Measurements from ENCODE around the gene STARD8. TPM values are rescaled to one million over a fixed set of nuclear protein-coding genes. Genes with fewer than 3 reads are reported as not detected.

STARD8 gene
- total RNA-seq, 4 donors from 2014 or later = 14.2 to 40.2 (median 24.2) TPM

DNA sequence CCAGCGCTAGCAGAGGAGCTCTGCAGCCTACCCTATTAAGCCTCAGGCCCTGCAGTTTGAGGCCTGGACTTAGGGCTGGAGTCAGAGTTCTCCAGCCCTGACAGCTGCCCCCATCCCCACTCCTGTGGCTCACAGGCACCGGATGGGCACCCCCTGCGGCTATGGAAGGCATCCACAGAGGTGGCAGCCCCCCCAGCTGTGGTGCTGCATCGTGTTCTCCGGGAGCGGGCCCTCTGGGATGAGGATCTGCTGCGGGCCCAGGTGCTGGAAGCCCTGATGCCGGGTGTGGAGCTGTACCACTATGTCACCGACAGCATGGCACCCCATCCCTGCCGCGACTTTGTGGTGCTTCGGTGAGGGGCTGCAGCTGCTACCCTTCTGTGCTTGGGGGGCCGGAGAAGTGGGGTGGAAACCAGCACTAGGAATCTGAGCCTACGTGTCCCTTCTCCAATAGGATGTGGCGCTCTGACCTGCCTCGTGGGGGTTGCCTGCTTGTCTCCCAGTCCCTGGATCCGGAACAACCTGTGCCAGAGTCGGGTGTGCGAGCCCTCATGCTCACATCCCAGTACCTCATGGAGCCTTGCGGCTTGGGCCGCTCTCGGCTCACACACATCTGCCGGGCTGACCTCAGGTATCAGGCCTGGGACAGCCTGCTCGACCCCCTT lies 76.2 kb downstream of the STARD8 start:
- no peak for DNase-seq (ENCODE audit: low spot score)
- ATAC-seq (ENCODE audit: low FRiP score) = no peak
- TF ChIP-seq, protein P1, sequence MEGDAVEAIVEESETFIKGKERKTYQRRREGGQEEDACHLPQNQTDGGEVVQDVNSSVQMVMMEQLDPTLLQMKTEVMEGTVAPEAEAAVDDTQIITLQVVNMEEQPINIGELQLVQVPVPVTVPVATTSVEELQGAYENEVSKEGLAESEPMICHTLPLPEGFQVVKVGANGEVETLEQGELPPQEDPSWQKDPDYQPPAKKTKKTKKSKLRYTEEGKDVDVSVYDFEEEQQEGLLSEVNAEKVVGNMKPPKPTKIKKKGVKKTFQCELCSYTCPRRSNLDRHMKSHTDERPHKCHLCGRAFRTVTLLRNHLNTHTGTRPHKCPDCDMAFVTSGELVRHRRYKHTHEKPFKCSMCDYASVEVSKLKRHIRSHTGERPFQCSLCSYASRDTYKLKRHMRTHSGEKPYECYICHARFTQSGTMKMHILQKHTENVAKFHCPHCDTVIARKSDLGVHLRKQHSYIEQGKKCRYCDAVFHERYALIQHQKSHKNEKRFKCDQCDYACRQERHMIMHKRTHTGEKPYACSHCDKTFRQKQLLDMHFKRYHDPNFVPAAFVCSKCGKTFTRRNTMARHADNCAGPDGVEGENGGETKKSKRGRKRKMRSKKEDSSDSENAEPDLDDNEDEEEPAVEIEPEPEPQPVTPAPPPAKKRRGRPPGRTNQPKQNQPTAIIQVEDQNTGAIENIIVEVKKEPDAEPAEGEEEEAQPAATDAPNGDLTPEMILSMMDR (IDR thresholded peaks at IDR 0.05) = no peak

DNA sequence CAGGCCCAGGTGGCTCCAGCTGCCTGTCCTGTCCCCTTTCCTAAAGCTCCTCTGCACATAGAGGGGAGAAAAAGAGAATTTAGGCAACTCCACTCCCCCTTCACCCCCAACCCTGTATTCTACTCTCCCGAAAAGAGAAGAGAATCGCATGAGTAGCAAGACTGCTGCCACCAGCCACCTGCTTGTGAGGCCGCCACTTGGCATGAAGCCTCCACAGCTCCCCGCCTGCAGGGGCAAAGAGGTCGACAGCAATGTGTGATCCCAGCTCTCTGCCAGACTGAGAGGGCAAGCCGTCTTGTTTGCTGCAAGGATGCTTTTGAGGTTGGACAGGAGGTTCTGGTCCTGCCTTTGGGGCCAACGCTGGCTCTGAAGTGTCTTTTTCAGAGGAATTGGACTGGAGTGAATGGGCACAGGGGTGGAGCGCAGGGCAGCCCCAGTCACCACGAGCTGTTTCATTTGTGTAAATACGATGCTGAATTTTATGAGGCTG lies 77.1 kb downstream of the STARD8 start:
- DNase-seq (ENCODE audit: low spot score) = no peak
- TF ChIP-seq, protein P1 (IDR thresholded peaks at IDR 0.05) = no peak
- no peak for ATAC-seq (ENCODE audit: low FRiP score)

DNA sequence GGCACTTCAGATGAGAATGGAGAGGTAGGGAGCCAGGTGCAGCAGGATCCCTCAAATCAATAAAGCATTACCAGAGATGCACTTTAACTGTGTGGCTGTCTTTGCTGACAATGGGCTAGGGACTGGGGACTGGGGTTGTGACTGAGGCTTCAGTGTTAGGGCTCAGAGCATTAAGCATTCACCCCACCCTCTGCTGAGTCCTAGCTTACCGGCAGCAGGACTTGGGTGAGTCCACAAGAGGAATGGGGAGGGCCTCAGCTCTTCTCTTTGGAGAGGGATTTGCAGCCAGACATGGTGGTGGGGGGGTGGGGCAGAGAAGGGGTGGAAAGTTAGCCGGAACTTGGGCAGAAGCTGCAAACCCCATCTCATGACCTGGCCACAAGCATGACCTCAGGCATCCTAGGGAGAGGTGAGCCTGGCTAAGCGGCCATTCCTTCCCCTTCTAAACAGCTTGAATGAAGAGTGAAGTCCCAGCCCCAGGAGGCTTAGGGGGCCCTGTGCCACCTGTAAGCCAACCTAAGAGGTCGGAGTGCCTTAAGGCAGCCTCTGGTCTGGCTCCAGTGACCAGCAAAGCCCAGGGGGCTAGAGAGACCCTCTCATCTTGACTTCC lies 78.4 kb downstream of the STARD8 start:
- ATAC-seq (ENCODE audit: low FRiP score) = no peak
- TF ChIP-seq, protein P1 (IDR thresholded peaks at IDR 0.05) = no peak
- DNase-seq (ENCODE audit: low spot score) = no peak

DNA sequence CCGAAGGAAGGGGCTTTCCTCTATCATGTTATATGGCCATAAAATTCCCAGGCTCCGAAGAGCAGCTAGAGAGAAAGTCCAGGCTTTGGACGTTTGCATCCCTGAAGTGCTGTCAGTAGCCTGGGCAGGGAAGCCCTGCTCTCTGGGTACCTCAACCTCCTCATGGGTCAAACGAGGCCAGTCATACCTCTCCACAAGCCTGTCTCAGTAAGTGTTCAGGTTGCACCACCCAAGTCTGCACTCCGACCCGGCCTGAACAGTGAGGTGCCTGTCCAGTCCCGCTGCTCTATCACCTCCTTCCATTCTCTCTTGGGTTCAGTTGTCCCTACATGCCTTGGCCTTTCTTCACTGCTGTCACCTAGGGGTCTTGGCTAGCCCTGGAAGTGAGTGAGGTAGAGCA lies 78.9 kb downstream of the STARD8 start:
- DNase-seq (ENCODE audit: low spot score) (no peak), ATAC-seq (ENCODE audit: low FRiP score) (no peak)
- TF ChIP-seq, protein P1 (IDR thresholded peaks at IDR 0.05) = no peak

DNA sequence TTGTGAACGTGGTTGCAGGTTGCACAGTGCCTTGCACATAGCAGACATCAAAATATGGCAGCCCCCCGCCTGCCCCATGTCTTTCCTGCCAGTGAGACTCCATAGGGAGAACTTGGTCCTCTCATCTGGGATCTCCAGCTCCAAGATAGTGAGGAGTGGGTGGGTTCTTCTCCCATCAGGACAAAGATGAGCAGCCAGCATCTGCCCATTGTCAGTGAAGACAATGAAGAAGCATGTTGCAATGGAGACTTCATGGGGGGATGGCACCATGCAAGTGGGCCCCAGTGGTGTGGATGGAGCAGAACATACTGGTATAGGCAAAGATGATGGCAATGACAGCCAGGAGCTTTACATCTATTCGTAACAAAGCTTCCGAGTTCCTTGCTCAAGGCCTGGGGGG lies 80.2 kb downstream of the STARD8 start:
- TF ChIP-seq, protein P1 (IDR thresholded peaks at IDR 0.05) = no peak

DNA sequence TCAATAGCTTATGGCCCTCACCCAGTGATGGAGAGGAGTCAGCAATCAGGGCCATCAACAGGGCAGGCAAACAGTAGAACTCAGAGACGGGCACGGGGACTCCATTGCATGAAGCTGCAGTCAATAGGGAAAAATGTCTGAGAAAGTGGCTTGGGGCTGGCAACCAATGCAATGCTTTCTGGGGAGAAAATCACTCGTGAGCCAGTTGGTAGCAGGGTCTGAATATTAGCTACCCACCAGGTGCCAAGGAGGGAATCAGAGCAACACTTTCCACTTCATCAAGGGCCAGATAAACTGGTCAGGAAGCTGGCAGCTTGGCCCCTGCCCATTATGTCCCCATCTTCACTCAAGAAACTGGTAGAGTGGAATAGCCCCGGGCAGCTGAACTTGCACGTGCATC lies 80.7 kb downstream of the STARD8 start:
- ATAC-seq (ENCODE audit: low FRiP score) = no peak
- TF ChIP-seq, protein P1 (IDR thresholded peaks at IDR 0.05) = no peak
- DNase-seq (ENCODE audit: low spot score) = no peak

More for the DNA sequence above, 80.2 kb downstream of the STARD8 start:
- ATAC-seq (ENCODE audit: low FRiP score) (no peak), DNase-seq (ENCODE audit: low spot score) (no peak)

DNA sequence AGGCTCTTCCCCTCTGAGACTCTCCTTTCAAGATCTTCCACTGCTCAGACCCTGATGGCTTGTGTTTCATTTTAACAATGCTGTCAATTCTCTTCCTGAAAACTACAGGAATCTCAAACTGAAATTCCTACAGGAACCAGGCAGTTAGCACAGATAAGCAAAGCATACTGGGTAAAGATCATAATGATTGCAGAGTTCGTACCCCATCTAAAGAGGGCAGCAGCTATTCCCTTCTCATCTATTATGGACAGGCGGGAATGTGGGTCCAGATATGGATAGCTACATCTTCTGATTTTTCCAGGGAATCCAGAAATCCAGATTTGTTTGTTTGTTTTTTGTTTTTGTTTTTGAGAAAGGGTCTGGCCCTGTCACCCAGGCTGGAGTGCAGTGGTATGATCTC lies 83.8 kb downstream of the STARD8 start:
- DNase-seq (ENCODE audit: low spot score) = no peak
- TF ChIP-seq, protein P1 (IDR thresholded peaks at IDR 0.05) = no peak
- ATAC-seq (ENCODE audit: low FRiP score) = no peak

Data from omental fat pad (tissue), 4 donors.